NCI-H1436 (cell line): Measurements from ENCODE around the gene LRP11.

ENCODE experiments used
- DNase-seq: peaks from one replicate; lab custom pipeline; 2025; lab: John Stamatoyannopoulos, UW

The LRP11 gene

GRCh38 chr6:149782337-149782736 lies 81.8 kb downstream of the LRP11 start:
- no peak for DNase-seq

GRCh38 chr6:149781715-149782114 lies 82.4 kb downstream of the LRP11 start:
- DNase-seq: no peak

- DNase-seq: no peak
Observed at GRCh38 chr6:149779644-149779963, 84.6 kb downstream of the LRP11 start.

GRCh38 chr6:149777624-149778023 lies 86.5 kb downstream of the LRP11 start:
- DNase-seq: no peak

GRCh38 chr6:149771925-149772324 lies 92.2 kb downstream of the LRP11 start:
- no peak for DNase-seq

GRCh38 chr6:149771185-149771584 lies 93.0 kb downstream of the LRP11 start:
- DNase-seq: no peak

GRCh38 chr6:149769676-149770075 lies 94.5 kb downstream of the LRP11 start:
- DNase-seq: no peak
